CD1c-positive myeloid dendritic cell (primary cell): ENCODE results near the gene CYP21A2.
"Not testable (repeated sequence)": the region's sequence is repeated elsewhere in the genome, so short reads cannot be mapped to it uniquely, and the experiment has no call there.

Experiments used
- DNase-seq: peaks from one replicate; pipeline ENCODE4 v3.0.0-alpha.2; 2016; ENCODE audit errors: extremely low spot score

Gene CYP21A2

GRCh38 chr6:32053314-32053713, 15.1 kb downstream of the CYP21A2 start:
- not testable (repeated sequence) for DNase-seq

GRCh38 chr6:32055756-32056155, 17.5 kb downstream of the CYP21A2 start:
- not testable (repeated sequence) for DNase-seq

GRCh38 chr6:32056254-32056653, 18.0 kb downstream of the CYP21A2 start:
- no peak for DNase-seq

- no peak for DNase-seq
Observed at GRCh38 chr6:32057966-32058365, 19.8 kb downstream of the CYP21A2 start.

- DNase-seq, result no peak
Observed at GRCh38 chr6:32058511-32058963, 20.3 kb downstream of the CYP21A2 start.

GRCh38 chr6:32060966-32061655, 22.9 kb downstream of the CYP21A2 start:
- no peak for DNase-seq

GRCh38 chr6:32064706-32065105, 26.5 kb downstream of the CYP21A2 start:
- DNase-seq, result no peak

- not testable (repeated sequence) for DNase-seq
Observed at GRCh38 chr6:32067521-32067920, 29.3 kb downstream of the CYP21A2 start.

- not testable (repeated sequence) for DNase-seq
Observed at GRCh38 chr6:32068315-32068714, 30.1 kb downstream of the CYP21A2 start.

GRCh38 chr6:32068867-32069266, 30.7 kb downstream of the CYP21A2 start:
- no peak for DNase-seq

- no peak for DNase-seq
Observed at GRCh38 chr6:32069460-32069859, 31.2 kb downstream of the CYP21A2 start.

GRCh38 chr6:32069878-32070515, 31.8 kb downstream of the CYP21A2 start:
- DNase-seq, result no peak

GRCh38 chr6:32070814-32071543, 32.8 kb downstream of the CYP21A2 start:
- no peak for DNase-seq

GRCh38 chr6:32073101-32073500, 34.9 kb downstream of the CYP21A2 start:
- no peak for DNase-seq

GRCh38 chr6:32073613-32074012, 35.4 kb downstream of the CYP21A2 start:
- DNase-seq, result no peak

- no peak for DNase-seq
Observed at GRCh38 chr6:32074996-32075532, 36.8 kb downstream of the CYP21A2 start.

GRCh38 chr6:32075781-32076180, 37.6 kb downstream of the CYP21A2 start:
- DNase-seq, result no peak

- DNase-seq, result no peak
Observed at GRCh38 chr6:32076321-32076809, 38.1 kb downstream of the CYP21A2 start.

- no peak for DNase-seq
Observed at GRCh38 chr6:32079566-32080290, 41.5 kb downstream of the CYP21A2 start.

- DNase-seq, result no peak
Observed at GRCh38 chr6:32081168-32081990, 43.2 kb downstream of the CYP21A2 start.

GRCh38 chr6:32082478-32082877, 44.3 kb downstream of the CYP21A2 start:
- no peak for DNase-seq
